ENCODE results near the gene YAP1. TPM values are rescaled to one million over a fixed set of nuclear protein-coding genes. Genes with fewer than 3 reads are reported as not detected.

YAP1 gene
- total and polyA plus RNA-seq, 4 experiments from 2014 or later: 0.44 to 0.75 TPM; not detected in 2

DNA sequence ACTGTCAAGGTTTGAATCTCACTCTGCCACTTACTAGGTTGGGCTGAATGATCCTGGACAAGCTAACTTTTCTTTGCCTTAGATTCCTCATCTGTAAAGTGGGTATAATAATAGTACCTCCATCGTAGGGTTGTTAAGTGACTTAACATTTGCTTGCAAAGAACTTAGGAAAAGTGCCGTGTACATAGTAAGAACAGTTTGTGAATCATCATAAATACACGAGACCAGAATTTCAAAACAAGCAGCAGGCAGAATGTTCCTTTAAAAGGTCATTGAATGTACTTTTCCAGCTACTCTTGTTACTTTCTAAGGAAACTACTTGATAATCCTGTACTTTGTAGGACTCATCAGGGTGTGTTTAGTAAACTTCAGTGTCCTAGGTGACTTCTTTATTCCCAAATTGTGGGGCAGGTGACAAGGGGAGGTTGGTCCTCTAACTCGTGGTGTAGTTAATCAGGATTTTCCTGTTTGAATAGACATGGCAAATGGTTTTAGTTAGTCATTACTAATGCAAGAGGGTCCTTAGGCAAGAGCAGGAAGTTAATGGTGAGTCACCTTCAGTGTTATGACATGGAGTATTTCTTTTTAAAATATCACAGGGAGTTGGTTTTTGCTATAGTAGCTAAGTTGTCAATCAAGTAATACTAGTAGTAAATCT lies 67.9 kb downstream of the YAP1 start:
- Mint-ChIP-seq H3K4me1 (no peaks in the 10 kb centered on the region), H3K9me3 (peaks cover 0 to 2% (median 0%) of the 10 kb centered on the region in 8 donors), H3K36me3 (no peaks in the 10 kb centered on the region), H3K27ac (no peak overlapping the region), H3K27me3 (peaks cover 3 to 6% of the 10 kb centered on the region in 2 donors), H3K4me3 (no peak overlapping the region)
- DNase-seq: no peak
- no peaks in the 10 kb centered on the region for H3K36me3 ChIP-seq (ENCODE audit: insufficient read depth, low read length)
- H3K9me3 ChIP-seq (ENCODE audit: control insufficient read depth in 1 of 2, low read length in 2 of 2): no peaks in the 10 kb centered on the region
- intact Hi-C loops (cut with micrococcal nuclease): no loop called here
- CTCF ChIA-PET (ENCODE audit: partially characterized antibody): interaction anchor here (0.7 kb wide), 1 partner anchor 10 kb away, joined by 3 read pairs; no protein-coding TSS in a partner anchor
- no peaks in the 10 kb centered on the region for H3K27me3 ChIP-seq (ENCODE audit: insufficient read depth, low read length)
- no peaks in the 10 kb centered on the region for H3K4me1 ChIP-seq (ENCODE audit: insufficient read depth, low read length)
- POLR2A ChIA-PET (ENCODE audit: partially characterized antibody): no interaction called here
- H3K27ac ChIP-seq (ENCODE audit: low read depth, low read length): no peak overlapping the region
- no peak overlapping the region for H3K4me3 ChIP-seq (ENCODE audit: low read length in 2 of 2)

GRCh38 chr11:102179371-102179770 lies 69.1 kb downstream of the YAP1 start:
- Mint-ChIP-seq H3K27me3 (peaks cover 3 to 6% of the 10 kb centered on the region in 2 donors), H3K27ac (no peak overlapping the region), H3K36me3 (no peaks in the 10 kb centered on the region), H3K4me3 (no peak overlapping the region), H3K4me1 (no peaks in the 10 kb centered on the region), H3K9me3 (peaks cover 0 to 2% (median 0%) of the 10 kb centered on the region in 8 donors)
- intact Hi-C loops (cut with micrococcal nuclease): no loop called here
- POLR2A ChIA-PET (ENCODE audit: partially characterized antibody): no interaction called here
- no peaks in the 10 kb centered on the region for H3K36me3 ChIP-seq (ENCODE audit: insufficient read depth, low read length)
- CTCF ChIA-PET (ENCODE audit: partially characterized antibody): interaction anchor here (0.7 kb wide), 1 partner anchor 472 kb away, joined by 3 read pairs; no protein-coding TSS in a partner anchor
- no peaks in the 10 kb centered on the region for H3K4me1 ChIP-seq (ENCODE audit: insufficient read depth, low read length)
- no peak overlapping the region for H3K4me3 ChIP-seq (ENCODE audit: low read length in 2 of 2)
- H3K27me3 ChIP-seq (ENCODE audit: insufficient read depth, low read length): no peaks in the 10 kb centered on the region
- H3K27ac ChIP-seq (ENCODE audit: low read depth, low read length): no peak overlapping the region
- DNase-seq: no peak
- H3K9me3 ChIP-seq (ENCODE audit: control insufficient read depth in 1 of 2, low read length in 2 of 2): no peaks in the 10 kb centered on the region

GRCh38 chr11:102184269-102184987 lies 74.2 kb downstream of the YAP1 start:
- Mint-ChIP-seq H3K27ac (no peak overlapping the region), H3K27me3 (peaks cover 0 to 5% of the 10 kb centered on the region in 2 donors), H3K36me3 (no peaks in the 10 kb centered on the region), H3K4me1 (no peaks in the 10 kb centered on the region), H3K4me3 (no peak overlapping the region), H3K9me3 (no peaks in the 10 kb centered on the region)
- no peaks in the 10 kb centered on the region for H3K36me3 ChIP-seq (ENCODE audit: insufficient read depth, low read length)
- ChIA-PET POLR2A (ENCODE audit: partially characterized antibody) (no interaction called here), CTCF (ENCODE audit: partially characterized antibody) (no interaction called here)
- no peak overlapping the region for H3K27ac ChIP-seq (ENCODE audit: low read depth, low read length)
- H3K9me3 ChIP-seq (ENCODE audit: control insufficient read depth in 1 of 2, low read length in 2 of 2): no peaks in the 10 kb centered on the region
- DNase-seq: no peak
- no peak overlapping the region for H3K4me3 ChIP-seq (ENCODE audit: low read length in 2 of 2)
- no peaks in the 10 kb centered on the region for H3K4me1 ChIP-seq (ENCODE audit: insufficient read depth, low read length)
- no peaks in the 10 kb centered on the region for H3K27me3 ChIP-seq (ENCODE audit: insufficient read depth, low read length)
- intact Hi-C loops (cut with micrococcal nuclease): no loop called here

DNA sequence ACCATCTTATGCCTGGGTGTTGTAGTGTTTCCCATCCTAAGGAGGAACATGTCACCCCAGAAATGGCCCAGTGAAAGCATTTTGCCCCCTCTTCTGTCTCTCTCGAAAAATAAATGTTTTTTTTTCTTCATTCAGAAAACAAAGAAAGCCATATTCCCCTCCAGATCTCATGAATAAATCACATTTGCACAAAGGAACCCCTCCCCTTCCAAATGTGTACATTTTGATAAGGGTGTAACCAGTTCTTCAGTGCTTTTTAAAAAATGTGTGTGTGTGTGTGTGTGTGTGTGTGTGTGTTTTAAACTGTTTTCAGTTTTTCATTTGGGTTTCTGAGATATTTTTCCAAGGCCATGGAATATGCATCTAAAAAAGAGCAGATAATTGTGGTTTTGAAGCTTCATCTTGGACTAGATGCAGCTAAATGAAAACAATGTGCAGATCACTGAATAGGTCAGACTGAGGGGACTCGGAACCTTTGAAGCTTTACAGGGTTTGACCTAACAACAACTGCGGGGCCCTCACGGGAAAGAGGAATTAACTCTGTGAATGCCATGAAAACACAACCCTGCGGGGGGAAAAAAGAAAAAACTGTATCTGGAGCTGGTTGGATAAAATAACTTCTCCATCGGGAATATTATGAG lies 76.4 kb downstream of the YAP1 start:
- Histone ChIP-seq H3K4me3 (ENCODE audit: low read length in 2 of 2) (no peak overlapping the region), H3K27ac (ENCODE audit: low read depth, low read length) (no peak overlapping the region), H3K4me1 (ENCODE audit: insufficient read depth, low read length) (no peaks in the 10 kb centered on the region), H3K36me3 (ENCODE audit: insufficient read depth, low read length) (no peaks in the 10 kb centered on the region), H3K9me3 (ENCODE audit: control insufficient read depth in 1 of 2, low read length in 2 of 2) (no peaks in the 10 kb centered on the region), H3K27me3 (ENCODE audit: insufficient read depth, low read length) (no peaks in the 10 kb centered on the region)
- no peak for DNase-seq
- Mint-ChIP-seq H3K36me3 (no peaks in the 10 kb centered on the region), H3K4me3 (no peak overlapping the region), H3K4me1 (no peaks in the 10 kb centered on the region), H3K9me3 (no peaks in the 10 kb centered on the region), H3K27ac (no peak overlapping the region), H3K27me3 (peaks cover 2 to 7% of the 10 kb centered on the region in 2 donors)
- POLR2A ChIA-PET (ENCODE audit: partially characterized antibody): no interaction called here
- intact Hi-C loops (cut with micrococcal nuclease): no loop called here
- CTCF ChIA-PET (ENCODE audit: partially characterized antibody): no interaction called here

DNA sequence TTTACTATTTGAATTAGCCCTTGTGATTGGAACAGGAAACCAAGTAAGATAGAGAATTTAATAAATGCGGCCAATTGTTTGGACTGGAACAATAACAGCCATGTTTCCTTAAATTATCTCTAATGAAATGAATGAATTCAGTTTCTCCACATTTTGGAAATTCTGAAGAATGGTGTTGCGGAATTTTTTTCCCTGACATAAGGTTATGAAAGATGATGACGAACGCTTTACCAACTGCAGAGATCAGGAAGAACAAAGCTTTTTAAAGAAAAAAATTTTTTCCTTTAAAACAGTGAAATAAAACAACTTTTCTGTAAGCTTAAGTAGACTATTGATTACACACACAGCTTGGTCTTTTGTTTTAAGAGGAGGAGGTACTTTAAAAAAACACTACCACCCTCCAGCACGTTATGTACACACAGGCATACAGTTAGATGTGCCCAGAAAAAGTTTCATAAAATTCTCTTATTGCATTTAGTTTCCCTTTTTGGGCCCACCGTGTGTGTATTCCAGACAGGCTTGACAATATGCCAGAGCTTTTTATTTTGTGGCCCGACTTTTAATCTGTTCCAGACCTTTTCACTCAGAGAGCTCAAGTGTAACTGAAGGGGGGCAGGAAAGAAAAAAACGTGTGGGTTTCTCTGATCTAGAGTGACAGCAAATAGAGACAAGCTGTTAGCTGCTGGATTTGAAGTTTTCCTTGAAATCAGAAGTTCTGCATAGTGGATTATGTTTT lies 77.3 kb downstream of the YAP1 start:
- no peaks in the 10 kb centered on the region for H3K27me3 ChIP-seq (ENCODE audit: insufficient read depth, low read length)
- DNase-seq: no peak
- H3K9me3 Mint-ChIP-seq: no peaks in the 10 kb centered on the region
- no peak overlapping the region for H3K4me3 Mint-ChIP-seq
- no peaks in the 10 kb centered on the region for H3K36me3 Mint-ChIP-seq
- H3K9me3 ChIP-seq (ENCODE audit: control insufficient read depth in 1 of 2, low read length in 2 of 2): no peaks in the 10 kb centered on the region
- H3K4me1 Mint-ChIP-seq: no peaks in the 10 kb centered on the region
- no peak overlapping the region for H3K27ac Mint-ChIP-seq
- no peaks in the 10 kb centered on the region for H3K4me1 ChIP-seq (ENCODE audit: insufficient read depth, low read length)
- H3K36me3 ChIP-seq (ENCODE audit: insufficient read depth, low read length): no peaks in the 10 kb centered on the region
- H3K27me3 Mint-ChIP-seq: peaks cover 5 to 14% of the 10 kb centered on the region in 2 donors
- intact Hi-C loops (cut with micrococcal nuclease): no loop called here
- H3K27ac ChIP-seq (ENCODE audit: low read depth, low read length): no peak overlapping the region
- CTCF ChIA-PET (ENCODE audit: partially characterized antibody): interaction anchor here (1.2 kb wide), 1 partner anchor 9 kb away, joined by 3 read pairs; no protein-coding TSS in a partner anchor
- POLR2A ChIA-PET (ENCODE audit: partially characterized antibody): no interaction called here
- no peak overlapping the region for H3K4me3 ChIP-seq (ENCODE audit: low read length in 2 of 2)

DNA sequence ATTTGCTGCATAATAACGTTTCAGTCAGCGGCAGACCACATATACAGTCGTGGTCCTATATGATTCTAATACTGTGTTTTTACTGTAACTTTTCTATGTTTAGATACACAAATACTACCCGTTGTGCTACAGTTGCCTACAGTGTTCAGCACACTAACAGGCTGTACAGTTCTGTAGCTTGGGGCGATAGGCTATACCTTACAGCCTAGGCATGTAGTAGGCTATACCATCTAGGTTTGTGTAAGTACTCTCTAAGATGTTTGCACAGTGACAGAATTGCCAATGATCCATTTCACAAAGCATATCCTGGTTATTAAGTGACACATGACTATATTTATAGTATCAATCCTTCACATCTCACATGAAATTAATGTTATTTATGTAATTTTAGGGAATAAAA lies 78.2 kb downstream of the YAP1 start:
- Histone ChIP-seq H3K36me3 (ENCODE audit: insufficient read depth, low read length) (no peaks in the 10 kb centered on the region), H3K4me1 (ENCODE audit: insufficient read depth, low read length) (no peaks in the 10 kb centered on the region), H3K27ac (ENCODE audit: low read depth, low read length) (no peak overlapping the region), H3K9me3 (ENCODE audit: control insufficient read depth in 1 of 2, low read length in 2 of 2) (no peaks in the 10 kb centered on the region), H3K27me3 (ENCODE audit: insufficient read depth, low read length) (no peaks in the 10 kb centered on the region), H3K4me3 (ENCODE audit: low read length in 2 of 2) (no peak overlapping the region)
- intact Hi-C loops (cut with micrococcal nuclease): no loop called here
- ChIA-PET POLR2A (ENCODE audit: partially characterized antibody) (no interaction called here), CTCF (ENCODE audit: partially characterized antibody) (interaction anchor here (0.6 to 1.2 kb wide), 2 partner anchors 10 to 28 kb away, joined by 3 read pairs; no protein-coding TSS in a partner anchor)
- Mint-ChIP-seq H3K27ac (no peak overlapping the region), H3K27me3 (peaks cover 5 to 13% of the 10 kb centered on the region in 2 donors), H3K4me3 (no peak overlapping the region), H3K9me3 (no peaks in the 10 kb centered on the region), H3K4me1 (no peaks in the 10 kb centered on the region), H3K36me3 (no peaks in the 10 kb centered on the region)
- DNase-seq: no peak

- Mint-ChIP-seq H3K4me3 (no peak overlapping the region), H3K4me1 (no peaks in the 10 kb centered on the region), H3K36me3 (no peaks in the 10 kb centered on the region), H3K9me3 (peaks cover 0 to 4% (median 0%) of the 10 kb centered on the region in 8 donors), H3K27ac (no peak overlapping the region), H3K27me3 (peaks cover 7 to 17% of the 10 kb centered on the region in 2 donors)
- intact Hi-C loops (cut with micrococcal nuclease): no loop called here
- no peak overlapping the region for H3K27ac ChIP-seq (ENCODE audit: low read depth, low read length)
- no peaks in the 10 kb centered on the region for H3K4me1 ChIP-seq (ENCODE audit: insufficient read depth, low read length)
- H3K9me3 ChIP-seq (ENCODE audit: control insufficient read depth in 1 of 2, low read length in 2 of 2): no peaks in the 10 kb centered on the region
- H3K27me3 ChIP-seq (ENCODE audit: insufficient read depth, low read length): no peaks in the 10 kb centered on the region
- ChIA-PET CTCF (ENCODE audit: partially characterized antibody) (no interaction called here), POLR2A (ENCODE audit: partially characterized antibody) (no interaction called here)
- no peaks in the 10 kb centered on the region for H3K36me3 ChIP-seq (ENCODE audit: insufficient read depth, low read length)
- no peak overlapping the region for H3K4me3 ChIP-seq (ENCODE audit: low read length in 2 of 2)
- DNase-seq: no peak
Measured at GRCh38 chr11:102191832-102192231, 81.6 kb downstream of the YAP1 start.

Measured in CD4-positive, alpha-beta memory T cell (primary cell).